ENCODE data around the gene DMD.

GRCh38 chrX:31255310-31256033 lies 1955.9 kb downstream of the DMD start:
- TF ChIP-seq POLR2A (IDR thresholded peaks at IDR 0.05) (no peak), CTCF (IDR thresholded peaks at IDR 0.05) (no peak)
